Activated T-helper 1 cell treated with anti-CD3 and anti-CD28 coated beads, Interleukin-2, amount 50 U/mL, for 16 hours (primary cell): Measurements from ENCODE around the gene REPS2.

Experiments used
- DNase-seq, 2 donors: peaks; one replicate each; pipeline ENCODE4 v3.0.0-alpha.2; 2020; ENCODE audit warnings: low read depth in 1 of 2, low spot score in 1 of 2

REPS2 gene

DNA sequence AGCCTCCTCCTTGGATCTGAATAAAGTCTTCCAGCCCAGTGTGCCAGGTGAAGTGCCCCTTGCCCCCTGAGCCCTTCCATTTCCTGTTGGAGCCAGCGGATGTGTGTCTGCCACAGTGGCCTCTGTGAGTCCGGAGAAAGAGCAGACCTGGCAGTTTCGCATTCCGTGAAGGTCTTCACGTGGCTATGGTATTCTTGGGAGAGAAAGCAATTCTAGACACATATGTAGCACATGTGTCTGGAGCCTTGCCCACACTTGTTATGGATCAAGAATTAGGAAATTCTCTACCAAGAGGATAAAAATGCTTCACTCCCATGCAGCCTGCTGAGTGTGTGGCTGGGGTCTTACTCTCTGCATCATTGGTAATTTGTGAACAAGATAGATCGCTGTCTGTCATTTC is 130.9 kb downstream of the REPS2 start:
- no peak for DNase-seq

DNA sequence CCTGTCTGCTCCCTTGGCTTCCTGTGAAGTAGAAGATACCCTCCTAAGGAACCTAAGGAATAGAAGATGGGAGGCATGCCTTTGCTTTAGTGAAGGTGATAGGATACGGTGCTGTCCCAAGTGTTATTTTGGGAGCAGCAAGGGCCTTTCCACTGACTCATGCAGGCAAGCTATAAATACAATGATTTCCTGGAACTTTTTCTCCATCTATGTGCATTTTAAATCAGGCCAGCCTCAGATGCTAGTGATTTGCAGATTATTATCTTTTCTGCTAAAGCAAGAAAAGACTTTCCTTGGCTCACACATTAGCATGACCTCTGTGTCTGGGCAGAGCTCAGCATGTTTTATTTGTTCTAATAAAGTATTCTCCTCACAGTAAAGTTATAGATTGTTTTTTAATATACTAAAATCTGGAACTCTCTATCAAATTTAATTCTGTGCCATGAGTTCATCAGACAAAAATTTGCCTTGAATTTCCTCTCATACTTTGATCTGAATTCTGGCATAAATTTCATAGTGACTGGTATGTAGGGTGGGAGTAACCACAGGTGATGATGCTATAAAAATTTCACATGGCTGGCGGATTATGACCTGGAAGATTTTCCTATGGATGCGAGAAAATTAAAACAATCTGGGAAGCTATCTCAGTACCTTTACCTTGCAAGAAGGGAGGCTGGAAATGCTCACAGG is 131.7 kb downstream of the REPS2 start:
- no peak for DNase-seq

DNA sequence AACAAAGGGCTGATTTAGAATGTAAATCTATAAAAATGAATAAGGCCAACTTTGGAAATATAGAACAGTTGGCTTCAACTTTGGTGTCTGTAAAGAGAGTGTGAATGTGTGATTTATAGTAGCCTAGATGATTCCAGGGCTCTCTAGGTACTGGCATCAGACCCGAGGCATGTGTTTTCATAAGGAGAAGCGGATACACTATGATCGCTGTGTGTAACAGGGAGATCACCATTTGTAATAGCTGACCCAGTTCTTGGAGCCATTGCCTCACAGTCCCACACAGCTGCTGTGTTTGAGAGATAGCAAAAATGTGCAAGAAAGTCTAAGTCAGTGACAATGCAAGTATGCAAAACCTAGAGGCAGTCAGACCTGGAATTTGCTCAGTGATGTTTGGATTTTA is 135.1 kb downstream of the REPS2 start:
- no peak for DNase-seq

DNA sequence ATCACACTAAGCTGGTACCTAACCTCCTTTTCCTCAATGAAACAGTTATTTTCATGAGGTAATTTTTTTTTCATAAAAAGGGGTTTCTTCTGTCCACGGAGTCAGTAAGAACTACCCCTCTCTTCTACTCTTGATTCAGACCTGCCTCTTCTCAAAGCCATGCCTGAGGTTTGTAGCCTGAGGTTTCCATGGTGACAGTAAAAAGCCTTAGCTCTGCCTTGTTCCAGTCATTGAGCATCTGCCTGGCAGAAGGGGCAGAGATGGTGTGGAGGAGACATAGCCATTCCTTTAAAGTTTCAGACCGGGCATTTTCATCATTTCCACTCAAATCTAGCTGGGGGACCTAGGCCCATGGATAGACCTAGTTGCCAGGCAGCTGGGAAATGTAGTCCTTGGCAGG is 135.5 kb downstream of the REPS2 start:
- DNase-seq, result no peak

DNA sequence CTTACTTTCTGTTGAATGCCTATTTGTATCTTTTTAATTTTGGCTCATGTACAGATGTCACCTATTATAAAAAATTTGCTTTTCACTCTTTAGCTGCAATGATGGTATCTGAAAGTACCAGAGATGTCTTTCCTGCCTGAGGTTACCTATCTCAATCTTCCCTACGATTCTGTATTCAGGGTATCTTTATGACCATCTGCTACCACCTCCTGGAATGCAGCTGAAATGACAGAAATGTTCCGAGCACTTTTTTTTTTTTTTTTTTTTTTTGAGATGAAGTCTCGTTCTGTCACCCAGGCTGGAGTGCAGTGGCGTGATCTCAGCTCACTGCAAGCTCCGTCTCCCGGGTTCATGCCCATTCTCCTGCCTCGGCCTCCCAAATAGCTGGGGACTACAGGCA is 136.4 kb downstream of the REPS2 start:
- no peak for DNase-seq

DNA sequence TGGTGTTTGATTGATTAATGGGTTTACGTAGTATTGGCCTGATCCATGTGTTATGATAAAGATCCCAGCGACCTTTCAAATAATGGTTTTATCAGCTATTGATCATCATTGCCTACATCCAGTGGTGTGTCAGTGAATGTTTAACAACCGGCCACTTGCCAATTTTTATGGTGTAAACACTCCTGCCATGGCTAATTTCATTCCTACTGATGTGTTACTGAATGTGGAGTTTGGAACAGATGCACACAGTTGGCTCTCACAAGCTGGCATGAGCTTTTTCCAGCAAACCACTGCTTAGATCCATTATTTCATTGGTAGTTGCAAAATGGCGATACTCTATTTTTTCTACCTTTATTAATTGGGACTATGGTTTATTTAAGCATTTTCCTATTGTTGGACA is 139.9 kb downstream of the REPS2 start:
- DNase-seq, result no peak

DNA sequence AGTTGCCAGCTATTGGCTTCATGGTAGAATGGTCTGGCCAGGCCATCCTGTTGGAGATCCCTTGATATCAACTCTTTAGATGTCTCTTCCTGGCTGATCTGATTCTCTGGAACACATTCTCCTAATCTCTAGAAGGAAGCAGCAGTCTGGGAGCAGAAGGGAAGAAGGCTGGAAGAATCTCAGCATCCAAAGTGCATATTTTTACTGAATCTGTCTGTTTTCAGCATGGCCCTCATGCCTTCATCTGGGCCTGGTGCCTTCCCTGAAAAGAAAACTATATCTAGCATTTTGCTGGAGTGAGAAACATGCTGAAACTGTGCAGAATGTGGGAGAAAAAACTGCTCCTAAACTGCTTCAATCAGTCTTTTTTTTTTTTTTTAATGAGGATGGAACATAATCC is 148.7 kb downstream of the REPS2 start:
- no peak for DNase-seq

DNA sequence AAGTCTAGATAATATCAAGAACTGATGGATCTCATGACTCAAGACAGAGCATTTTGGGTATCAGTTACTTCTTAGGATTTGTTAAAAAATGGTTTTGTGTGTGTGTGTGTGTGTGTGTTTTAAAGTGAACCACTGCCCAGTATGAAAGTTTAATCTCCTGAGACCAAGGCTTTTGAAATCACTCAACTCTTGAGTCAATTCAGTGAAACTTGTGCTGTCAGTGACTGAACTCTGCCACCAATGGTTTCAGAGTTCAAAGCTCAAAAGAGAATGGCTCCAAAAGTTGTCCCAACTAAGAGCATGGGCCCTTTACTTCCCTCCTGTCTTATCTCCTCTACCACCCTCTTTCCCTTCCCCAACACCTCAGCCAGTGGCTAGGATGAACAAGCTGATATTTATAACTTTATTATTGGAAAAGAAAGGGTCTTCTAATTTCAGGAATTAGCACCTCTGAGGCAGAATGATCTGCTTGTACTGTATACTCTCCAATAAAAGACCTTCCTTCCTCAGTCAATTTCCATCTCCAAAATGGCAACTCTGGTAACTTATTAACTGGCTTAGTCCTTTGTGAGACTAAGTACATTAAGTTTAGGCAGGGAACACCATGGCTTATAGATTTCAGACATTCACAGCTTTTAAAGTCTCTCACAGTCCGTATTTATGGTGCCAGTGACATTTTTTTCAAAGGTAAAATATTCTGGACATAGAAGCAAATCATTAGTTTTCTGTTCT is 152.2 kb downstream of the REPS2 start:
- DNase-seq, result no peak

DNA sequence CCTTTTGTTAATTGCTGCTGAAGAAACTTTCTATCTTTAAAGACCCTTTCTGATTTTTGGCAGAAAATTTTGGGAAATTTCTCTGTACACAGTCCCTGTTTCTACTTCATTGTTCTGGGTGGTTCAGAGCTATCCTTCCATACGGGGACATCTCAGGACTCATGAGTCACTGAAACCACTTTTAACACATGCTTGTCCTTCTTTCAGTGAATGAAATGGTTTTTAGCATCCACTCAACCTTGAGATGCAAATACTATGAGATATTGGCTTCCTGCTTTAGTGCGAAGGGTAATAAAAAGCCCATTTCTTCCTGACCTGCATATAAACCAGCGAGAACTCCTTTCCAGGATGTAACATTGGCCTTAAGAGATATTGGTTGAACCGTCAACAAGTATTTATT is 158.0 kb downstream of the REPS2 start:
- no peak for DNase-seq

DNA sequence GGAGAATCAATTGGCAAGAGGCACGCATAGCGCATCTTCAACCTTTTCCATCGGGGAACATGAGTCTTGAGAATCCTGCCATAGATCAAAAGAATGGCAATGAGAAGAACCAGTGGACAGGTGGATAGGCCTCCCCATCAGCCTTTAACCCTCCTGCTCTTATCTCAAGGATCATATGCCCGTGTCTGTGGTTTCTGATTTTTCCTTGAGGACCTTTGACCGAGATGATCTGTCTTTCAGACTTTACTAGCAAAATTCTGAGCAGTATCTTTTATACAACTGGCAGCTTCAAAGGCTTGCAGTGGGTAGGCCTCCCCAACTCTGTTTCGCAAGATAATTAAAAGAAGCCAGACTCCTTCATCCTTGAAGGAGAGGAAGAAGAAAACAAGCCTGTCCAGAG is 174.4 kb downstream of the REPS2 start:
- DNase-seq, result no peak

DNA sequence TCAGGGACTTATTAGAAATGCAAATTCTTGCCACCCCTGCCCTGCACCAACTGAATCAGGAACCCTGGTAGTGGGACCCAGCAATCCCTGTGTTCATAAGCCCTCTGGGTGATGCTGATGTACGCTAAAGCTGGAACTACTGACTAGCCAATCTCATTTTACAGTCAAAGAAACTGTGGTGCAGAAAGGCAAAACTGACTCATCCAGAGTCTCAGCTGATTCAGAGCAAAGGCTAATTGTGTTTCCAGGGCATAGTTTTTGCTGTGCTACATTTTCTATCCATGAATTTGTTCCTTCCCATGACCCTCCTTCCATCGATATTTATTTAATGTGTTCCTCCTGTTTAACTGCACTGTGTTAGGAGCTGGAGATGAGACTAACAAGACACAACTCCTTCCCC is 207.5 kb downstream of the REPS2 start:
- DNase-seq, result no peak

DNA sequence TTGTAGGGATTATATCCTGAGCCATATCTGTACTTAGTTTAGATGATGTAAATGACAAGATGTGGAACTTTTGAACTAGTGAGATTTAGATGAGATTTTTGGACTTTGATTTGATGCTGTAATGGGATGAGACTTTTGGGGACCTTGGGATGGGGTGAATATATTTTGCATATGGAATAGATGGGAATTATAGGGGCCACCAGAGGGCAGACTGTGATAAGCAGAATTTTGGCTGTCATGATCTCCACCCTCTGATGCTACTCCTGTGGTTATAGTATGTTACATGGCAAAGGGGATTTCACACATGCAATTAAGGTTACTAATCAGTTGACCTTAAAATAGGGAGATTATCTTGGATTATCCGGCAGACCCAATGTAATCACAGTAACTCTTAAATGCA is 214.5 kb downstream of the REPS2 start:
- no peak for DNase-seq

DNA sequence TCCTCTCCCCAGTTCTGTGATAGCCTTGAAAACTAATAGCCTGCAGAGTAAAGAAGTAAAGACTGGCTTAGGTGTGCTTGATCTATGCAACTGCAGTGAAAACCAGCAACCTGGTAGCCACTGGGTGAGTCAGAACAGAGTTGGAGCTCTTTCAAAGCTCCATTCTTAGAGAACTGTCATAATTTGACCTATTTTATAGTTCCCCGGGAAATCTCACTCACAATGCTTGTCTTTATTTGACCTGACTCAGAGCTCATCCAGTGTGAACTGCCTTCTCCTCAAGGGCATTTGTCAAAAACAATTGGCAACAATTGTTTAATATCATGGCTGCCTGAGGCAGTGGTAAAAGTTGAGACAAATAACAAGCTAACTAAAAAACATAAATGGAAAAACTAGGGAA is 215.5 kb downstream of the REPS2 start:
- no peak for DNase-seq

DNA sequence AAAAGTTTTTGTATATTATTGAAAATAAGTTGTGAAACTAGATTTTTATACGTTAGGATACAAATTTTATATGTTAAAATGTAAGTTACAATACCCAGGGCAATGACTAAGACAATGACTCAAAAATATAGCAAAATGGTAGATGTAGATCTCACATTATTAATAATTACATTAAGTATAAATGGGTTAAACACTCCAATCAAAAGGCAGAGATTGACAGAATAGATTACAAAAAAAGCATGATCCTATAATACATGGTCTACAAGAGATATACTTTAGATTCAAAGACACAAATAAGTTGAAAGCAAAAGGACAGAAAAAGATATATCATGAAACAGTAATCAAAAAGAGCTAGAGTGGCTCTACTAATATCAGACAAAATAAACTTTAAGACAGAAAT is 217.6 kb downstream of the REPS2 start:
- DNase-seq, result no peak

DNA sequence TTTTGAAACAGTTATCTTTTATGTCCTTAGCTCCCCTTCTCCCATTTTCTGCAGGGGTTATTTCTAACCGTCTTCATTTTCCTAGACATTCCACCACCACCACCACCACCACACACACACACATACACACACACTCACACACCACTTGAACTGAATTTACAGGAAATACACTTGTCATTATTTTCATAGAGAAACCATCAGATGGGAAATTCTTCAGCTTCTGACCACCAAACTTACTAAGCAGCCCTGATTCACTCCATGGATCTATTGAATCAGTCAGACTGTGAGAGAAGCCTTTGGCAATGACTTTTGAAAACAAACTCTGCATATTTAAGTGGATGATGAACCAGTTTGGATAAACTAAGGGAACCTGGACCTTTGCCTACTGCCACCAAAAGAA is 218.5 kb downstream of the REPS2 start:
- no peak for DNase-seq

DNA sequence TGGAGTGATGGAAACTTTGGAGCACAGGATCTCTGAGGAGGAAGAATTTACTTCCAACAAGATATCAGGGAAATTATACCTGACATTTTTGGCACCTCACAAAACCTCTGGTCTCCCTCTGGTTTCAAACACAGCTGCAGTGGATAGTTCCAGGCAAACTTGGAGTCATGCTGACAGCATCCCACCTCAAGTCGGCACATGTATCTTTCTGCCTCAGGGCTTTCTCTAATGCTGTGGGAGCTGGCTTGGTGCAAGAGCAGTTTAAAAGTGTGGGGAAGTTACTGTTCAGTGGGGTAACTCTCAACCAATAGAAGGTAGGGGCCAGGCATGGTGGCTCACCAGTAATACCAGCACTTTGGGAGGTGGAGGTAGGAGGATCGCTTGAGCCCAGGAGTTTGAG is 221.5 kb downstream of the REPS2 start:
- DNase-seq, result no peak

DNA sequence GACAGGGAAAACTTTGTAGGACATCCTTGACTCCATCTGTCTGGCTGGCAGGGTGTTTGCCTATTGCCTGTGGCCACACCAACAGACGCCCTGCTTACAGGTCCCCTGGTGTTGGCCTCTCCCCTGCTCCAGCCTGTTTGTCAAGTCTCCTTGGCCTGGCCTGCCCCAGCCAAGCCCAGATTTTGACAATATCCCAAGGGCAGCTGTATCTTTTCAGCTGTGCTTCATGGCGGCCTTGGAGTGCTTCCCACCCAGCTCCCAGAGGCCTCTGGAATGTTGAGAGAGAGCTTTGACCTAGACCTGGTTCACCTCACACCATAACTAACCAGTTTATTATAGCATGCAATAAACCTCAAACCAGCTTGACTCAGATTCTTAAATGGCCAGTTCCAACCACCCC is 224.5 kb downstream of the REPS2 start:
- DNase-seq, result no peak

DNA sequence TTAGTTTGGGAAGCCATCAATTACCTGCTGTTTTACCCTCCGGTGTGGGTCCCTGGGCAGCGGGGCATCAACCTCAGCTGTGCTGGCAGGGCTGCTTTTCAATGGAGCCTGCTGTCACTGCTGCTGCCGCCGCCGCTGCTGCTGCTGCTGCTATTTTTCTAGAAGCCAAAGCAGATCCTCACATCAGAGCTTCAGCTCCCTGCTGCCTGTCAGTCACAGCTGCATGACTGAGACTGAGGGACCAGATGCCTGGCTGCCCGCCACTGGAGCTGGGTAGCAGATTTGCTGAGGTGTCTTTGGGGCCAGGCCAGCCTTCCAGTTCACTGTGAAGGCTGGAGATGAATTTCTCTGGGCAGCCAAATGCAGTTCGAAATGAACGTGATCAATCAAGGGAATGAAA is 228.2 kb downstream of the REPS2 start:
- no peak for DNase-seq

DNA sequence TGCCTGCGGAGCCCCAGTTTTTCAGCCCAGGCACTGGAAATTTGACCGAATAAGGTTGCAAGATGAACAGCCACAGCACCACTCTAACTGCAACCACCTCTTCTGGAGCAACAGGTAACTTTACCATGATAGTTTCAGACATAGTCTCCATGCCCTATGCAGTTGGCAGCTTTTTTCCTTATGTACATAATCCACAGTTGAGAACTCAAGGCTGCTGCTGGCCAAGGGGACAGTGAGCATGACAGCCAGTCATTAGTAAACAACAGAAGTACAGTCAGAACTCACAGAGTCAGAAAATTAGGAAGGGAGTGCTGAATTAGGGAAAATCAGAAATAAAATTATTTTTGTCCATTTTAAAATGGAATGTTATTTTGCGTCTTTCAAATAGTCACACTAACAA is 235.9 kb downstream of the REPS2 start:
- DNase-seq, result no peak

DNA sequence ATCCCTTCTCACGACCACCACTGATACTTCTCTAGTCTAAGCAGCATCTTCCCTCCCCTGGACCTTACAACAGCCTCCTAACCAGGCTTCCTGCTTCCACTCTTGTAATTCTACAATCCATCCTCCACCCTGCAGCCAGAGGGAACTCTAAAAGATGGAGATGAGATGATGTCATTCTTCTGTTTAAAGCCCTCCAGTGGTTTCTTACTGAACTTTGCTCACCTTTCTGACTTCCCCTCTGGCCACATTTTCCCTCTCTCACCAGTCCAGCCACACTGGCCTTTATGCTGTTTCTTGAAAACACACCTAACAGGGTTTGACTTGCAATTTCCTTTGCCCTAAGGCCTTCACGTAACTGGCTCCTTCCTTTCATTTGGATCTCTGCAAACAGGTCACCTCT is 237.1 kb downstream of the REPS2 start:
- no peak for DNase-seq

DNA sequence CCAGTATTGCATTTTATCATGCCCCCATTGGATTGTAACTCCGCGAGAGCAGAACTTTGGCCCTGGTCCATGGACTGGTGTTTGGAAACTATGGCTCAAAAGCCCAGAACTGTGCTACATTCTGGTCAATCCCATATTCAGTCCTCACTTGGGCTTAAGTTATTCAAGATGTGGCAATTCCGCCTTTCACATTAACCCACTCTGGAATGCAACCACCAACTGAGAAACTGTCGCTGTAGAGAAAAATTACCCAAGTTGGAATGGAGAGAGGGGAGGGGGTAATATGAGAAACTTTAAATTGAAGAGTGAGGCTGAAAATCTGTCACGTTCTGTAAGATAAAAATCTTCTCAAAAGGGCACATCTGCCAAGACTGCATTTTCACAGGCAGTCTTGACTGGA is 239.0 kb downstream of the REPS2 start:
- DNase-seq, result no peak

DNA sequence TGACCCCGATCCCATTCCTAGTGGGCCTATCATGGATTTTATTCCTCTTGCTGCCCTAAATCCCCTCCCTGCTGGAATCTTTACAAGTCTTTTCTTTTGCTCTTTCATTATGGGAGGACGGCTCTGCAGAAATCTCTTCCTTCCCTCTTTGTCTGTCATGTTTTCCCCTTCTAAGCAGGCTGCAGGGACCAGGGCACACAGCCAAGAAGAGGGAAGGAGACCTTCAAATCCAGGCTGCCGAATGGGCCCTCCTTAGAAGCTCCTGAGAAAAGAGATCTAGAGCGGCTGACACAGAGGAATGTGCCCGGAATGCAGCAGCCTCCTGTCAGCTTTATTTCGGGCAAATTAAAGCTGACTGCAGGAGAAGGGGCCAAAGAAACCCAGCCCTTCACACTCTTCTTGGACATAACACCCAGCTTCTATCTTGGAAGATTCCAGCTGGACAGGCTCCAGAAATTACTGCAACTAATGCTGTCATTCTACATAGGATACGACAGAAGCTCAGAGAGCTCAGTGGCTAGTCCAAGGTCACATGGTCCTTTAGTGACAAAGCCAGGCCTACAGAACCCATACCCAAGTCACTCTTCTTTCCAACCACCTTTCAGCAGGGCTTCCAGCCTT is 240.8 kb downstream of the REPS2 start:
- DNase-seq, result no peak

DNA sequence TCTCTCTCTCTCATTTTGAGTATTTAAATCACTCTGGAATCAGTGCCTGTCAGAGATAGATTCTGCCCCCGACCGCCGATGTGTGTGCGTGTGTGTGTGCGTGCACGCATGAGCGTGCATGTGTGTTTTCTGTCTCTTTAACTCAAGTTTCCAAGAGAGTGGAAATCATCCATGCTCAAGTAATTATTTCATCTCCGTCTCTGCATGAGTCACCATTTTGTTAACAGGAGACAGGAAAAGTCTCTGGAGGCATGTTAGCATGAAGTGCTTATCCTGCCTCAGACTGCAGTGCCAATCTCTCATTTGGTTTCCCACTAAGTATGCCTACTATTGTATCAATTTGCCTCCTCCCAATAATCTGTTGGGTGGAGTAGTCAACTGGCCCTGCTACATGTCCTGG is 245.6 kb downstream of the REPS2 start:
- DNase-seq, result no peak
